Brain microvascular endothelial cell (primary cell): ENCODE data around the gene RFXANK.

Source experiments
- DNase-seq: peaks from one replicate; pipeline ENCODE4 v3.0.0-alpha.2; 2020
- H3K27ac ChIP-seq: fragments of 250-450 bp; sonication (Bioruptor Pico); 2 replicates; pipeline ENCODE4 v1.5.1; 2020; ENCODE audit warnings: mild to moderate bottlenecking, moderate library complexity
- H3K27me3 ChIP-seq: fragments of 250-450 bp; sonication (Bioruptor Pico); replicated peaks from 2 replicates; pipeline ENCODE4 v1.5.1; 2020; ENCODE audit warnings: mild to moderate bottlenecking
- H3K36me3 ChIP-seq: fragments of 250-450 bp; sonication (Bioruptor Pico); replicated peaks from 2 replicates; pipeline ENCODE4 v1.5.1; 2020; ENCODE audit warnings: mild to moderate bottlenecking
- H3K4me3 ChIP-seq: 2 replicates; pipeline ENCODE4 v1.5.1; 2011; ENCODE audit warnings: low read depth, mild to moderate bottlenecking, control low read depth, low read length, moderate library complexity
- in situ Hi-C: cut with HindIII; loops from 2 replicates; pipeline ENCODE4 v1.10.0; 2017; ENCODE audit warnings: low sequenced_read_pairs, low pct_ligation_motif_present
- TF ChIP-seq, protein P1 (sequence below): IDR thresholded peaks from 2 replicates; pipeline ENCODE4 v1.5.1; 2011; ENCODE audit warnings: low read depth, mild to moderate bottlenecking, moderate library complexity, low read length, control low read depth, inconsistent platforms; ENCODE audit errors: missing control alignments

Gene RFXANK

DNA sequence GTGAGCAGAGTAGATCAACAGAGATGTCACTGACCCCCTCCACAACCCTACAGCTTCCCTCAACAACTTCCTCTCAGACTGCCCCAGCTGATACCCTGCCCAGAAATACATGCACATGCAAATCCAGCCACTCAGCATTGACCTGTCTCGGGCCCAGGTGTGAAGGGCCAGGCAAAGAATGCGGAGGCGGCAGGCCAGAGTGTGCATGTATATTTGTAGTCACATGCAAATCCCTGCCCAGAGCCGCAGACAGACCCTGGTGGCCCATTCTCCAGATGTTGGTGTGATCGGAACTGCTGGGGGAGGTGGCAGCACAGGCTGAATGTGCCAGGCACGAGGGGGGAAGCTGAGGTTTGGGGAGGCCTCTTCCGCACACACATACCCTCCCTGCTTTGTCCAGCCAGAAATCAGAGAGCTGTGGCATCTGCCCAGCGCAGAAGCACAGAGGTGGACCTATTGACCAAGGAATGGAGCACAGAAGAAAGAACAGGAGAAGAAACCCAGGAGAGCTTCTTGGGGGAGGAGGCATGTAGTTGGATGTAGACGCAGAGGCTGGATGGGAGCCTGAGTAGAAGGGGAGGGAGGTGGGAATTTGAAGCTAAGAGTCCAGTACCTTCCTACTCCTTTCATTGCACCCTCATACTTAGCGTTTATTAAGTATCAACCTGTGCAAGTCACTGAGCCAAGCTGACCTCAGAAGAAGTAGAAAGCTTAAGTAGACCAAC is 36.4 kb upstream of the RFXANK start:
- H3K27me3 ChIP-seq, result no peaks in the 10 kb centered on the region
- no peaks in the 10 kb centered on the region for H3K36me3 ChIP-seq
- DNase-seq, result no peak
- in situ Hi-C loops, result no loop called here
- no peak overlapping the region for H3K4me3 ChIP-seq
- TF ChIP-seq, protein P1, sequence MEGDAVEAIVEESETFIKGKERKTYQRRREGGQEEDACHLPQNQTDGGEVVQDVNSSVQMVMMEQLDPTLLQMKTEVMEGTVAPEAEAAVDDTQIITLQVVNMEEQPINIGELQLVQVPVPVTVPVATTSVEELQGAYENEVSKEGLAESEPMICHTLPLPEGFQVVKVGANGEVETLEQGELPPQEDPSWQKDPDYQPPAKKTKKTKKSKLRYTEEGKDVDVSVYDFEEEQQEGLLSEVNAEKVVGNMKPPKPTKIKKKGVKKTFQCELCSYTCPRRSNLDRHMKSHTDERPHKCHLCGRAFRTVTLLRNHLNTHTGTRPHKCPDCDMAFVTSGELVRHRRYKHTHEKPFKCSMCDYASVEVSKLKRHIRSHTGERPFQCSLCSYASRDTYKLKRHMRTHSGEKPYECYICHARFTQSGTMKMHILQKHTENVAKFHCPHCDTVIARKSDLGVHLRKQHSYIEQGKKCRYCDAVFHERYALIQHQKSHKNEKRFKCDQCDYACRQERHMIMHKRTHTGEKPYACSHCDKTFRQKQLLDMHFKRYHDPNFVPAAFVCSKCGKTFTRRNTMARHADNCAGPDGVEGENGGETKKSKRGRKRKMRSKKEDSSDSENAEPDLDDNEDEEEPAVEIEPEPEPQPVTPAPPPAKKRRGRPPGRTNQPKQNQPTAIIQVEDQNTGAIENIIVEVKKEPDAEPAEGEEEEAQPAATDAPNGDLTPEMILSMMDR, result no peak
- no peak overlapping the region for H3K27ac ChIP-seq

DNA sequence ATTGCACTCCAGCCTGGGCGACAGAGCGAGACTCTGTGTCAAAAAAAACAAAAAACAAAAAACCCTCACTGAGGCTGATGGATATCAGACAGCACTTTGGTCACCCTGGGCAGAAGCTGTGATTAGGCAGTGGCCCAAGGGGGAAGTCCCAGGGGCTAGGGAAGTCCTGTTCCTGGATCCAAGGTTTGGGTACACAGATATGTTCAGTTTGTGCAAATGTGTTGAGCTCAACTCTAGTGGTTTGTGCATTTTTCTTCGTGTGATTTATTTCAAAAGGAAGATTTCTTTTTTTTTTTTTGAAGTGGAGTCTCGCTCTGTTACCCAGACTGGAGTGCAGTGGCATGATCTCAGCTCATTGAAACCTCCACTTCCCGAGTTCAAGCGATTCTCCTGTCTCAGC is 34.2 kb upstream of the RFXANK start:
- no peak overlapping the region for H3K27ac ChIP-seq
- TF ChIP-seq, protein P1, result no peak
- H3K36me3 ChIP-seq, result no peaks in the 10 kb centered on the region
- H3K27me3 ChIP-seq, result no peaks in the 10 kb centered on the region
- in situ Hi-C loops, result no loop called here
- DNase-seq, result no peak
- no peak overlapping the region for H3K4me3 ChIP-seq

DNA sequence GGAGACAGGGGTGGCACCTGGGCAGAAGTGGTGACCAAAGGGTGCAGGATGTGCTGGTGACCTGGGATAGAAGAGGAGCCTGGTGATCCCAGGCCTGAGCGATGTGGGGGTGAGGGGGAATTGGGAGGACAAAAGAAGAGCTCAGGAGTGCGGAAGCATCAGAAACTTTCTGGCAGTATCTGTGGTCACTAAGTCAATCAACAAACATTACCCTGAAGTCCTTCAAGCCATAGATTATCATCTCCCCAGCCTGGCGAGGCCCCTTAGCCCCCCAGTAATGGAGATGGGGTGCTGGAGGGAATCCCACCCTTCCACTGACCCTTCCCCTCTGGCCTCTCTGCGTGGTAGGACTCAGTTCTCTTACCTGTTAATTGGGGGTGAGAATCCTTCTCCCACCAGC is 32.5 kb upstream of the RFXANK start:
- TF ChIP-seq, protein P1, result no peak
- DNase-seq, result no peak
- Histone ChIP-seq H3K36me3 (no peaks in the 10 kb centered on the region), H3K4me3 (no peak overlapping the region), H3K27me3 (no peaks in the 10 kb centered on the region), H3K27ac (no peak overlapping the region)
- in situ Hi-C loops, result no loop called here

DNA sequence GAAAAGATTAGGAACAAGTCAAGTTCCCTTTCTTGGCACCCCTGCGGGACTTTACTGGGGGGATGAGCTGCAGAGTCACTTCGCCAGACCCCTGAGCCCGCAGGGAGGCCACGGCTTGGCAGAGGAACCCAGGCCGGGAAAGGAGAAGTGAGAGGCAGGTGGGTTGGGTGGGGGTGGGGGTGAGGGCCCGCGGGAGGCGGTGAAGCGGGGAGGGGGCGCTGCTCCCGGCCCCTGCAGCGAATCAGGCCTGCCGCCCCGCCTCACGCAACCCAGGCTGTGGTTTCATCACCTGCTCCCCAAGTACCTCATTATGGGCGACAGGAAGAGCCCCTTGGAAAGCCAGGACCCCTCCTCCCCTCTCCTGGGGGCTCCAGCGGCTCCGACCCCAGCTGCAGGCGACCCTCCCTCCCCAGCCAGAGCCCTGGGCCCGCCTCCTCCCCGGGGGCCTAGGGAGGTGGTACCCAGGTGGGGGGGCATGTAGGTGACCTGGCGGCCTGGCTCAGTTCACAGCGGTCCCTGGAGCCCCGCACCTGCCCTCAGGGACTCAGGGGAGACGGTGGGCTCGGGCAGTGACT is 31.5 kb upstream of the RFXANK start:
- no peak for DNase-seq
- TF ChIP-seq, protein P1, result no peak
- Histone ChIP-seq H3K27ac (no peak overlapping the region), H3K36me3 (no peaks in the 10 kb centered on the region), H3K4me3 (no peak overlapping the region), H3K27me3 (no peaks in the 10 kb centered on the region)
- in situ Hi-C loops, result no loop called here

DNA sequence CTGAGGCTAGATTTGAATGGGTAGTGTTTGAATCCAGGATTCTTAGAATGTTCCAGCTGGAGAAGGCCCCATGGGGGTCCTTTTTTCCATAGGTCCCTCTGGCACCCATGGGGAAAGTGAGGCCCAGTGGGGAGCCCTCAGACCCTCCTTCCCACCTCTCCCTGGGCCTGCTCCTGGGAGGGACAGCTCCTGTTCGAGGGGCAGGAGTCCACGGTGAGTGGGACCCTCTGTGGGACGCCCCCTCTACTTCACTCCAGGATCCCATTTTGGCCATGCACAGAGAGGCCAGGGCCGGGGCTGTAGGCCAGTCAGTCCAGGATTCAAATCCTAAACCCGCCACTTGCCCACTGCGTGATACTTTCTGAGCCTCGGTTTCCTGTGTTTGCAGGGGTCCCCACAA is 29.6 kb upstream of the RFXANK start:
- no peak overlapping the region for H3K27ac ChIP-seq
- TF ChIP-seq, protein P1, result no peak
- no peaks in the 10 kb centered on the region for H3K27me3 ChIP-seq
- H3K36me3 ChIP-seq, result no peaks in the 10 kb centered on the region
- DNase-seq, result no peak
- H3K4me3 ChIP-seq, result no peak overlapping the region
- in situ Hi-C loops, result no loop called here

DNA sequence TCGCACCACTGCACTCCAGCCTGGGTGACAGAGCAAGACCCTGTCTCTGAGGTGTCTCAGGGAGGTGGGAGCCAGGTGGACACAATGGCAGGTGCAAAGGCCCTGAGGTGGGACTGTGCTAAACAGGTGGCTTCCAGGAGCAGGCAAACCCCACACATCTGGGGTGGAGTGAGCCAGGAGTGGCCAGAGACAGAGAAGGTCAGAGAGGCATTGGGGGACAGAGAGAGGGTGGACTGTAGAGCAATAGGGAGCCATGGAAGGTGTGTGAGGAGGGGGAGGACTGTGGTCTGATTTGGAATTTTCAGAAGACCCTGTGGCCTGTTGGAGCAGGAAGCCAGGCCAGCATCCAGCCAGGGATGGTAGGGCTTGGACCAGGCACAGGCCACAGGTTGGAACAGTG is 26.7 kb upstream of the RFXANK start:
- Histone ChIP-seq H3K27me3 (no peaks in the 10 kb centered on the region), H3K4me3 (no peak overlapping the region), H3K36me3 (no peaks in the 10 kb centered on the region), H3K27ac (no peak overlapping the region)
- in situ Hi-C loops, result no loop called here
- TF ChIP-seq, protein P1, result no peak
- no peak for DNase-seq
